GM21576 (cell line): ENCODE data around the gene HEATR5A.
"Not testable (repeated sequence)": the region's sequence is repeated elsewhere in the genome, so short reads cannot be mapped to it uniquely, and the experiment has no call there.

ENCODE experiments used
- ATAC-seq: cut with Tn5 transposase; IDR thresholded peaks from one replicate; pipeline ENCODE4 v1.9.1; 2021; ENCODE audit warnings: mild to moderate bottlenecking, moderate library complexity; ENCODE audit not compliant: unreplicated experiment

Gene HEATR5A

GRCh38 chr14:31261523-31261858, 158.9 kb downstream of the HEATR5A start:
- no peak for ATAC-seq

GRCh38 chr14:31259040-31259435, 161.3 kb downstream of the HEATR5A start:
- not testable (repeated sequence) for ATAC-seq

GRCh38 chr14:31258427-31259039, 161.8 kb downstream of the HEATR5A start:
- ATAC-seq, result no peak

- not testable (repeated sequence) for ATAC-seq
Observed at GRCh38 chr14:31257554-31258426, 162.6 kb downstream of the HEATR5A start.

GRCh38 chr14:31257244-31257553, 163.2 kb downstream of the HEATR5A start:
- no peak for ATAC-seq

- ATAC-seq, result no peak
Observed at GRCh38 chr14:31256534-31257243, 163.7 kb downstream of the HEATR5A start.

- ATAC-seq, result not testable (repeated sequence)
Observed at GRCh38 chr14:31255918-31256317, 164.4 kb downstream of the HEATR5A start.

GRCh38 chr14:31255286-31255685, 165.1 kb downstream of the HEATR5A start:
- ATAC-seq, result no peak

GRCh38 chr14:31253746-31254471, 166.4 kb downstream of the HEATR5A start:
- ATAC-seq, result no peak

- ATAC-seq, result no peak
Observed at GRCh38 chr14:31252865-31253264, 167.5 kb downstream of the HEATR5A start.

- ATAC-seq, result no peak
Observed at GRCh38 chr14:31251028-31251958, 169.1 kb downstream of the HEATR5A start.

GRCh38 chr14:31244626-31245025, 175.7 kb downstream of the HEATR5A start:
- no peak for ATAC-seq

GRCh38 chr14:31243860-31244259, 176.5 kb downstream of the HEATR5A start:
- ATAC-seq, result no peak

- ATAC-seq, result not testable (repeated sequence)
Observed at GRCh38 chr14:31242161-31242940, 178.0 kb downstream of the HEATR5A start.
